A549 (cell line): ENCODE measurements around the gene PRKCQ. TPM values are rescaled to one million over a fixed set of nuclear protein-coding genes. Genes with fewer than 3 reads are reported as not detected.

Experiments
- ATAC-seq, 2 experiments: fragments of 200-7000 bp in 1 of 2; fragments of >200 bp in 1 of 2; cut with Nextera tagmentation in 1 of 2; cut with Tn5 transposase in 1 of 2; 3 replicates each; pipeline versions ENCODE4 v1.8.0 to v1.9.1; 2018 to 2020; ENCODE audit warnings: mild to moderate bottlenecking in 1 of 2, moderate library complexity in 1 of 2
- CTCF ChIA-PET: fragments of 300-600 bp; sonication (Branson Sonifier 250); formaldehyde crosslinking; extraction: SDS; loops from one replicate; lab custom pipeline; 2021; ENCODE audit warnings: antibody characterized with exemption, inconsistent platforms; lab: Yijun Ruan, JAX
- POLR2A ChIA-PET: fragments of 350-600 bp; formaldehyde crosslinking; extraction: SDS; loops from one replicate; lab custom pipeline; 2021; ENCODE audit warnings: antibody characterized with exemption, inconsistent platforms; lab: Yijun Ruan, JAX
- DNase-seq, 2 experiments: peaks; one replicate each; pipeline versions ENCODE4 v3.0.0 to v3.0.0-alpha.2; 2011 to 2016; ENCODE audit warnings: low read depth in 1 of 2, low spot score in 1 of 2
- FAIRE-seq: peaks from 2 replicates; lab custom pipeline; 2011; peaks lifted over from hg19 to GRCh38; lab: Jason Lieb, UNC
- H3K27ac ChIP-seq, 2 experiments: fragments of >200 bp; sonication (Bioruptor Twin); formaldehyde crosslinking; 3 replicates each; pipeline ENCODE4 v1.5.1; 2016 to 2017
- H3K4me1 ChIP-seq: fragments of >200 bp; sonication (Bioruptor Twin); formaldehyde crosslinking; 3 replicates; pipeline ENCODE4 v1.6.1; 2016
- H3K4me2 ChIP-seq: fragments of >200 bp; sonication (Bioruptor Twin); formaldehyde crosslinking; 3 replicates; pipeline ENCODE4 v1.6.1; 2016
- H3K4me3 ChIP-seq: fragments of >200 bp; sonication (Bioruptor Twin); formaldehyde crosslinking; 3 replicates; pipeline ENCODE4 v1.5.1; 2016
- H3K9me3 ChIP-seq: fragments of >200 bp; sonication (Bioruptor Twin); formaldehyde crosslinking; 3 replicates; pipeline ENCODE4 v1.6.1; 2016
- ATOH8 ChIP-seq: fragments of 250-450 bp; sonication (Bioruptor Pico); IDR thresholded peaks from 2 replicates; pipeline ENCODE4 v1.5.0; 2020; ENCODE audit warnings: low read depth, mild to moderate bottlenecking, moderate library complexity
- CBX8 ChIP-seq: fragments of 200-600 bp; sonication (generic); IDR thresholded peaks from 2 replicates; pipeline ENCODE4 v1.6.1; 2016
- CEBPB ChIP-seq, 2 experiments: fragments of >200 bp in 1 of 2; sonication (Bioruptor Twin) in 1 of 2; formaldehyde crosslinking in 1 of 2; IDR thresholded peaks; 2 replicates each; pipeline ENCODE4 v1.6.1; 2012 to 2016
- CHD4 ChIP-seq: fragments of 200-600 bp; sonication (generic); IDR thresholded peaks from 2 replicates; pipeline ENCODE4 v1.6.1; 2016; ENCODE audit warnings: antibody characterized with exemption, mild to moderate bottlenecking, borderline replicate concordance
- EHF ChIP-seq: fragments of 250-450 bp; sonication (Bioruptor Pico); IDR thresholded peaks from 2 replicates; pipeline ENCODE4 v1.5.0; 2020; ENCODE audit warnings: mild to moderate bottlenecking
- EHMT2 ChIP-seq: fragments of 200-600 bp; sonication (generic); IDR thresholded peaks from 2 replicates; pipeline ENCODE4 v1.6.1; 2016; ENCODE audit warnings: antibody characterized with exemption, low read depth, mild to moderate bottlenecking, moderate library complexity
- FOSL2 ChIP-seq, 2 experiments: fragments of 450-650 bp in 1 of 2; fragments of >200 bp in 1 of 2; sonication (Bioruptor Twin) in 1 of 2; formaldehyde crosslinking; IDR thresholded peaks; 2 replicates each; pipeline versions ENCODE4 v1.5.0 to v1.6.1; 2016 to 2020; ENCODE audit warnings: mild to moderate bottlenecking in 1 of 2, moderate library complexity in 1 of 2
- GATA3 ChIP-seq: IDR thresholded peaks from 2 replicates; pipeline ENCODE4 v1.6.1; 2012; ENCODE audit warnings: borderline replicate concordance
- MAX ChIP-seq: IDR thresholded peaks from 2 replicates; pipeline ENCODE4 v1.6.1; 2012
- NPAS2 ChIP-seq: fragments of 250-450 bp; sonication (Bioruptor Pico); IDR thresholded peaks from 2 replicates; pipeline ENCODE4 v1.8.0; 2022; ENCODE audit warnings: mild to moderate bottlenecking, moderate library complexity, borderline replicate concordance
- NR3C1 ChIP-seq: fragments of >200 bp; sonication (Bioruptor Twin); formaldehyde crosslinking; IDR thresholded peaks from 3 replicates; pipeline ENCODE4 v1.6.1; 2017
- POLR2A ChIP-seq: IDR thresholded peaks from 2 replicates; pipeline ENCODE4 v1.6.1; 2012; ENCODE audit warnings: mild to moderate bottlenecking, low read length
- RAD21 ChIP-seq, 2 experiments: fragments of >200 bp in 1 of 2; sonication (Bioruptor Twin) in 1 of 2; formaldehyde crosslinking in 1 of 2; IDR thresholded peaks in 1 of 2; conservative IDR thresholded peaks in 1 of 2; 2 replicates in 1 of 2; 3 replicates in 1 of 2; pipeline ENCODE4 v1.6.1; 2012 to 2018; ENCODE audit warnings: inconsistent platforms in 1 of 2
- RFX5 ChIP-seq: fragments of 450-650 bp; IDR thresholded peaks from 2 replicates; pipeline ENCODE4 v1.7.1; 2014; ENCODE audit warnings: antibody characterized with exemption, mild to moderate bottlenecking, moderate library complexity
- RNF2 ChIP-seq: fragments of 200-600 bp; sonication (generic); IDR thresholded peaks from 2 replicates; pipeline ENCODE4 v1.6.1; 2016; ENCODE audit warnings: low read depth, mild to moderate bottlenecking, antibody characterized with exemption, moderate library complexity, borderline replicate concordance
- SREBF2 ChIP-seq: fragments of 450-650 bp; IDR thresholded peaks from 2 replicates; pipeline ENCODE4 v1.6.1; 2014; ENCODE audit warnings: mild to moderate bottlenecking, moderate library complexity
- ZC3H11A ChIP-seq: fragments of 450-650 bp; IDR thresholded peaks from 2 replicates; pipeline ENCODE4 v1.6.1; 2014; ENCODE audit warnings: antibody characterized with exemption, mild to moderate bottlenecking
- ZFP36 ChIP-seq: fragments of 450-650 bp; IDR thresholded peaks from 2 replicates; pipeline ENCODE4 v1.6.1; 2014; ENCODE audit warnings: borderline replicate concordance; ENCODE audit not compliant: partially characterized antibody
- WGBS: methylation state at CpG from one replicate; pipeline ENCODE4 v1.1.6; 2017; ENCODE audit errors: missing lambda C conversion rate; 5-methylcytosine and 5-hydroxymethylcytosine counted together
- polyA plus RNA-seq, 4 experiments: library from polyadenylated mRNA; depleted of rRNA in 3 of 4; stranded (reverse); fragments of >200 nt; fragmentation: RNase III in 1 of 4; extraction: RNeasy Plus Mini Kit Qiagen cat#74134 plus additional on column Dnase treatment in 1 of 4; gene quantifications; 2 replicates in 3 of 4; 3 replicates in 1 of 4; pipeline ENCODE4 v1.2.3, GENCODE V29; 2011 to 2017
- TF ChIP-seq, protein P1 (sequence below): fragments of 150-350 bp; IDR thresholded peaks from 2 replicates; pipeline ENCODE4 v1.6.1; 2014; ENCODE audit warnings: low read depth, mild to moderate bottlenecking, low read length
- TF ChIP-seq, protein P2 (sequence below): fragments of >200 bp; sonication (Bioruptor Twin); formaldehyde crosslinking; IDR thresholded peaks from 2 replicates; pipeline ENCODE4 v1.6.1; 2016
- TF ChIP-seq, protein P3 (sequence below): IDR thresholded peaks from 2 replicates; pipeline ENCODE4 v1.6.1; 2012

PRKCQ gene
- polyA plus RNA-seq, 2 of the 4 experiments (the other 2 are of a cell fraction), result 3.7 to 7.1 TPM

GRCh38 chr10:6624392-6624791 is 44.3 kb upstream of the PRKCQ start:
- Histone ChIP-seq H3K4me2 (no peak overlapping the region), H3K27ac (no peak overlapping the region), H3K4me3 (no peak overlapping the region), H3K9me3 (no peaks in the 10 kb centered on the region), H3K4me1 (no peaks in the 10 kb centered on the region)
- DNase-seq (no peak), ATAC-seq (no peak), FAIRE-seq (no peak)
- ChIA-PET POLR2A (no interaction called here), CTCF (interaction anchor here (1.0 kb wide), 1 partner anchor 21 kb away, joined by 3 read pairs; no protein-coding TSS in a partner anchor)
- TF ChIP-seq RAD21 (conservative IDR thresholded peaks at IDR 0.05 in 1 of 2, IDR thresholded peaks at IDR 0.05 in 1 of 2) (no peak), POLR2A (no peak), RFX5 (no peak), EHF (CRISPR knock-in tag) (no peak), SREBF2 (no peak), RNF2 (no peak), MAX (no peak), CHD4 (no peak), CBX8 (no peak), NPAS2 (CRISPR knock-in tag) (no peak), ZC3H11A (no peak), GATA3 (no peak)
- TF ChIP-seq, protein P1, sequence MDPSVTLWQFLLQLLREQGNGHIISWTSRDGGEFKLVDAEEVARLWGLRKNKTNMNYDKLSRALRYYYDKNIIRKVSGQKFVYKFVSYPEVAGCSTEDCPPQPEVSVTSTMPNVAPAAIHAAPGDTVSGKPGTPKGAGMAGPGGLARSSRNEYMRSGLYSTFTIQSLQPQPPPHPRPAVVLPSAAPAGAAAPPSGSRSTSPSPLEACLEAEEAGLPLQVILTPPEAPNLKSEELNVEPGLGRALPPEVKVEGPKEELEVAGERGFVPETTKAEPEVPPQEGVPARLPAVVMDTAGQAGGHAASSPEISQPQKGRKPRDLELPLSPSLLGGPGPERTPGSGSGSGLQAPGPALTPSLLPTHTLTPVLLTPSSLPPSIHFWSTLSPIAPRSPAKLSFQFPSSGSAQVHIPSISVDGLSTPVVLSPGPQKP, result no peak
- TF ChIP-seq, protein P2, sequence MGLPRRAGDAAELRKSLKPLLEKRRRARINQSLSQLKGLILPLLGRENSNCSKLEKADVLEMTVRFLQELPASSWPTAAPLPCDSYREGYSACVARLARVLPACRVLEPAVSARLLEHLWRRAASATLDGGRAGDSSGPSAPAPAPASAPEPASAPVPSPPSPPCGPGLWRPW, result no peak
- WGBS, result 18% methylated on average over 3 of the region's 3 CpGs

DNA sequence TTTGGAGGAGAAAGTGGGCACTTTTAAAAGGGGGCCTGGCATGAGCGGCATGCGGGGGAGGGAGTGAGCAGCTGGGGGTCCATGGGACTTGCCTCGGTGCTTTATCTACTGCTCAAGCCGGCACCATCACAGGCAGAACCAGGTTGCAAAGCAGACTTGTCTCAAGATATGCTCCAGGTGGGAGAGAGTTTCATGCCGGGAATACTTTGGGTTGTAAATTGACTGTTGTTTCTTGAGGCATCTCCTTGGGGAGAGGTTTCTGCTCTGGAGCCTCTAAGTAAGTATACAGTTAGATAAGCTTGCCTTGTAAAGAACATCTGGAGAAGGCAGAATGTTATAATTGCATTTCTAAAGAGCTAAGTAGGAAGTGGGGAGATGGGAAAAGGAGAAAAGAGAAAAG is 42.8 kb upstream of the PRKCQ start:
- no peaks in the 10 kb centered on the region for H3K4me1 ChIP-seq
- DNase-seq, result no peak
- CTCF ChIA-PET, result interaction anchor here (0.8 to 1.2 kb wide), 2 partner anchors 44 to 45 kb away, joined by 3 to 6 read pairs; no protein-coding TSS in a partner anchor
- no peak for ATAC-seq
- no peak overlapping the region for H3K4me2 ChIP-seq
- FAIRE-seq, result no peak
- H3K27ac ChIP-seq, result no peak overlapping the region
- H3K4me3 ChIP-seq, result no peak overlapping the region
- POLR2A ChIA-PET, result no interaction called here
- TF ChIP-seq ATOH8 (CRISPR knock-in tag) (no peak), CEBPB (IDR thresholded peaks at IDR 0.05) (no peak), EHMT2 (no peak), NR3C1 (no peak), ZFP36 (no peak)
- no peaks in the 10 kb centered on the region for H3K9me3 ChIP-seq
- WGBS, result 40% methylated on average over 5 of the region's 5 CpGs

- Histone ChIP-seq H3K27ac (no peak overlapping the region), H3K4me3 (no peak overlapping the region), H3K9me3 (no peaks in the 10 kb centered on the region), H3K4me2 (no peak overlapping the region), H3K4me1 (no peaks in the 10 kb centered on the region)
- TF ChIP-seq FOSL2 (IDR thresholded peaks at IDR 0.05) (no peak), FOSL2 (CRISPR knock-in tag; IDR thresholded peaks at IDR 0.05) (peak; percentile 54; the same call in 1 of the 2 replicates)
- TF ChIP-seq, protein P3, sequence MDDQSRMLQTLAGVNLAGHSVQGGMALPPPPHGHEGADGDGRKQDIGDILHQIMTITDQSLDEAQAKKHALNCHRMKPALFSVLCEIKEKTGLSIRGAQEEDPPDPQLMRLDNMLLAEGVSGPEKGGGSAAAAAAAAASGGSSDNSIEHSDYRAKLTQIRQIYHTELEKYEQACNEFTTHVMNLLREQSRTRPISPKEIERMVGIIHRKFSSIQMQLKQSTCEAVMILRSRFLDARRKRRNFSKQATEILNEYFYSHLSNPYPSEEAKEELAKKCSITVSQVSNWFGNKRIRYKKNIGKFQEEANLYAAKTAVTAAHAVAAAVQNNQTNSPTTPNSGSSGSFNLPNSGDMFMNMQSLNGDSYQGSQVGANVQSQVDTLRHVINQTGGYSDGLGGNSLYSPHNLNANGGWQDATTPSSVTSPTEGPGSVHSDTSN, result no peak
- ChIA-PET POLR2A (no interaction called here), CTCF (interaction anchor here (1.3 kb wide), 1 partner anchor 27 kb away, joined by 3 read pairs; no protein-coding TSS in a partner anchor)
- DNase-seq, result no peak
- no peak for ATAC-seq
- WGBS, result 39% methylated on average over 5 of the region's 5 CpGs
- no peak for FAIRE-seq
Measured at GRCh38 chr10:6621536-6621935, 41.5 kb upstream of the PRKCQ start.
